Measurements from ENCODE around the gene HYAL4.

- TF ChIP-seq, protein P1, sequence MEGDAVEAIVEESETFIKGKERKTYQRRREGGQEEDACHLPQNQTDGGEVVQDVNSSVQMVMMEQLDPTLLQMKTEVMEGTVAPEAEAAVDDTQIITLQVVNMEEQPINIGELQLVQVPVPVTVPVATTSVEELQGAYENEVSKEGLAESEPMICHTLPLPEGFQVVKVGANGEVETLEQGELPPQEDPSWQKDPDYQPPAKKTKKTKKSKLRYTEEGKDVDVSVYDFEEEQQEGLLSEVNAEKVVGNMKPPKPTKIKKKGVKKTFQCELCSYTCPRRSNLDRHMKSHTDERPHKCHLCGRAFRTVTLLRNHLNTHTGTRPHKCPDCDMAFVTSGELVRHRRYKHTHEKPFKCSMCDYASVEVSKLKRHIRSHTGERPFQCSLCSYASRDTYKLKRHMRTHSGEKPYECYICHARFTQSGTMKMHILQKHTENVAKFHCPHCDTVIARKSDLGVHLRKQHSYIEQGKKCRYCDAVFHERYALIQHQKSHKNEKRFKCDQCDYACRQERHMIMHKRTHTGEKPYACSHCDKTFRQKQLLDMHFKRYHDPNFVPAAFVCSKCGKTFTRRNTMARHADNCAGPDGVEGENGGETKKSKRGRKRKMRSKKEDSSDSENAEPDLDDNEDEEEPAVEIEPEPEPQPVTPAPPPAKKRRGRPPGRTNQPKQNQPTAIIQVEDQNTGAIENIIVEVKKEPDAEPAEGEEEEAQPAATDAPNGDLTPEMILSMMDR (IDR thresholded peaks at IDR 0.05), result no peak
- TF ChIP-seq POLR2A (IDR thresholded peaks at IDR 0.05), result no peak
These were observed 16.2 kb upstream of the HYAL4 start for GRCh38 chr7:123828805-123829204.

All from lower leg skin (tissue), 3 donors.